Keratinocyte (primary cell): ENCODE data around the gene CTIF. TPM values are rescaled to one million over a fixed set of nuclear protein-coding genes. Genes with fewer than 3 reads are reported as not detected.

Experiments
- DNase-seq: peaks from one replicate; pipeline ENCODE4 v3.0.0-alpha.2; 2011; ENCODE audit warnings: low read depth, missing footprints, low spot score
- FAIRE-seq: peaks from 2 replicates; lab custom pipeline; 2011; peaks lifted over from hg19 to GRCh38; lab: Jason Lieb, UNC
- H2AFZ ChIP-seq: 2 replicates; pipeline ENCODE4 v1.6.0; 2012; ENCODE audit warnings: low read length, control low read depth, inconsistent platforms; ENCODE audit not compliant: control insufficient read depth
- H3K27ac ChIP-seq: 2 replicates; pipeline ENCODE4 v1.5.1; 2011; ENCODE audit warnings: low read length; ENCODE audit not compliant: control insufficient read depth, insufficient read depth
- H3K27me3 ChIP-seq: 3 replicates; pipeline ENCODE4 v1.6.0; 2011; ENCODE audit warnings: low read length; ENCODE audit not compliant: control insufficient read depth, insufficient read depth; ENCODE audit errors: extremely low read depth
- H3K36me3 ChIP-seq, 2 experiments: 2 replicates in 1 of 2; 3 replicates in 1 of 2; pipeline ENCODE4 v1.5.1; 2011; ENCODE audit warnings: low read length in 2 of 2, mild to moderate bottlenecking in 1 of 2; ENCODE audit not compliant: control insufficient read depth in 2 of 2, insufficient read depth in 2 of 2; ENCODE audit errors: extremely low read depth in 1 of 2
- H3K4me1 ChIP-seq: 3 replicates; pipeline ENCODE4 v1.5.1; 2011; ENCODE audit warnings: low read length; ENCODE audit not compliant: control insufficient read depth, insufficient read depth; ENCODE audit errors: extremely low read depth
- H3K4me2 ChIP-seq: 3 replicates; pipeline ENCODE4 v1.6.0; 2011; ENCODE audit warnings: low read depth, low read length; ENCODE audit not compliant: control insufficient read depth, insufficient read depth; ENCODE audit errors: extremely low read depth
- H3K4me3 ChIP-seq, 3 experiments: fragments of 200-600 bp in 1 of 3; sonication (generic) in 1 of 3; 2 replicates in 2 of 3; 3 replicates in 1 of 3; pipeline ENCODE4 v1.5.1; 2011 to 2016; ENCODE audit warnings: low read length in 3 of 3, mild to moderate bottlenecking in 3 of 3, control low read depth in 2 of 3, inconsistent platforms in 1 of 3, low read depth in 1 of 3, mixed read lengths in 1 of 3, mixed run types in 1 of 3, moderate library complexity in 1 of 3; ENCODE audit not compliant: control insufficient read depth in 2 of 3, insufficient read depth in 2 of 3; ENCODE audit errors: extremely low read depth in 1 of 3
- H3K79me2 ChIP-seq: 2 replicates; pipeline ENCODE4 v1.6.0; 2012; ENCODE audit warnings: low read length; ENCODE audit not compliant: control insufficient read depth, insufficient read depth
- H3K9ac ChIP-seq: 3 replicates; pipeline ENCODE4 v1.6.0; 2011; ENCODE audit warnings: low read length; ENCODE audit not compliant: control insufficient read depth, insufficient read depth; ENCODE audit errors: extremely low read depth
- H3K9me1 ChIP-seq: 3 replicates; pipeline ENCODE4 v1.6.0; 2011; ENCODE audit warnings: low read length; ENCODE audit not compliant: control insufficient read depth, insufficient read depth; ENCODE audit errors: extremely low read depth
- H3K9me3 ChIP-seq: 2 replicates; pipeline ENCODE4 v1.5.1; 2012; ENCODE audit warnings: low read depth, low read length; ENCODE audit not compliant: control insufficient read depth
- H4K20me1 ChIP-seq: 3 replicates; pipeline ENCODE4 v1.6.0; 2011; ENCODE audit warnings: low read length; ENCODE audit not compliant: control insufficient read depth, insufficient read depth; ENCODE audit errors: extremely low read depth
- EZH2 ChIP-seq: IDR thresholded peaks from one replicate; pipeline ENCODE4 v1.6.1; 2012; ENCODE audit warnings: inconsistent platforms, mild to moderate bottlenecking, low read length, moderate library complexity
- dilution Hi-C: fragments of 300-500 bp; cut with MboI; formaldehyde crosslinking; loops from one replicate; pipeline ENCODE4 v1.7.0; 2020; ENCODE audit warnings: low sequenced_read_pairs; ENCODE audit not compliant: extremely low pct_ligation_motif_present
- polyA plus RNA-seq, 5 experiments: library from polyadenylated mRNA; depleted of rRNA in 3 of 5; stranded (reverse) in 3 of 5; stranded (forward) in 1 of 5; unstranded in 1 of 5; fragments of >200 nt; gene quantifications; 1 replicate in 1 of 5; 2 replicates in 3 of 5; 3 replicates in 1 of 5; pipeline versions ENCODE4 v1.2.1 to v1.2.3, GENCODE V29; 2011 to 2012; ENCODE audit warnings: missing spikeins in 2 of 5, low read depth in 1 of 5, low replicate concordance in 1 of 5
- TF ChIP-seq, protein P1 (sequence below), 3 experiments: IDR thresholded peaks in 1 of 3; conservative IDR thresholded peaks in 1 of 3; optimal IDR thresholded peaks in 1 of 3; 2 replicates in 2 of 3; 3 replicates in 1 of 3; pipeline versions ENCODE3 to v1.5.1; 2011; ENCODE audit warnings: low read length in 3 of 3, mild to moderate bottlenecking in 3 of 3, moderate library complexity in 2 of 3, control low read depth in 1 of 3, inconsistent platforms in 1 of 3; ENCODE audit not compliant: insufficient read depth in 2 of 3; ENCODE audit errors: extremely low read depth in 1 of 3

The CTIF gene
- polyA plus RNA-seq, 1 donor (not counting 4 experiments of a cell fraction or from before 2014, with no cell fraction given) = 15.0 TPM

DNA sequence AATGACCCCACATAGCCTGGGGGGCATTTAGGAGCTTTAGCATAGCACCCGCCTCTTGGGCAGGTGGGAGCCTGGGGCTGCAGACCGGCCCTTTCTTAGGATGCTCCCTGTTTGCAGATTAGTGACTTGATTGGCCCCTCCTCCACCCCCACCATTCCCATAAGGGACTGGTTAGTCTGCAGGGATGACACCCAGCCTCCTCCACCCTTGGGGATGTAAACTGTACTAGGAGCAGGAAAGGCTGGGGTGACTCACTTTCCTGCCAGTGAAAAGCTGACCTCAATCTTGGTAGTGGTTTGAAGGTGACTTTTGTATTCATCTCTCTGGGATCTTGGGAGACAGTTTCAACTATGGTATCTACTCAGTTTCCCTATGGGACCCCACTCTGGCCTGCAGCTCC, 24.2 kb downstream of the CTIF start:
- Histone ChIP-seq H4K20me1 (no peaks in the 10 kb centered on the region), H3K4me1 (peaks cover 21% of the 10 kb centered on the region), H3K27me3 (no peaks in the 10 kb centered on the region), H3K9me1 (peaks cover 5% of the 10 kb centered on the region), H3K9me3 (no peaks in the 10 kb centered on the region), H3K9ac (no peak overlapping the region), H3K4me3 (no peak overlapping the region), H3K36me3 (peaks cover 0 to 2% of the 10 kb centered on the region in 2 experiments), H3K79me2 (peaks cover 43% of the 10 kb centered on the region), H3K4me2 (peak overlapping the region; percentile 36), H3K27ac (peak overlapping the region; percentile 16), H2AFZ (no peak overlapping the region)
- dilution Hi-C loops = no loop called here
- FAIRE-seq = peak; percentile 92
- DNase-seq = no peak
- TF ChIP-seq, protein P1, sequence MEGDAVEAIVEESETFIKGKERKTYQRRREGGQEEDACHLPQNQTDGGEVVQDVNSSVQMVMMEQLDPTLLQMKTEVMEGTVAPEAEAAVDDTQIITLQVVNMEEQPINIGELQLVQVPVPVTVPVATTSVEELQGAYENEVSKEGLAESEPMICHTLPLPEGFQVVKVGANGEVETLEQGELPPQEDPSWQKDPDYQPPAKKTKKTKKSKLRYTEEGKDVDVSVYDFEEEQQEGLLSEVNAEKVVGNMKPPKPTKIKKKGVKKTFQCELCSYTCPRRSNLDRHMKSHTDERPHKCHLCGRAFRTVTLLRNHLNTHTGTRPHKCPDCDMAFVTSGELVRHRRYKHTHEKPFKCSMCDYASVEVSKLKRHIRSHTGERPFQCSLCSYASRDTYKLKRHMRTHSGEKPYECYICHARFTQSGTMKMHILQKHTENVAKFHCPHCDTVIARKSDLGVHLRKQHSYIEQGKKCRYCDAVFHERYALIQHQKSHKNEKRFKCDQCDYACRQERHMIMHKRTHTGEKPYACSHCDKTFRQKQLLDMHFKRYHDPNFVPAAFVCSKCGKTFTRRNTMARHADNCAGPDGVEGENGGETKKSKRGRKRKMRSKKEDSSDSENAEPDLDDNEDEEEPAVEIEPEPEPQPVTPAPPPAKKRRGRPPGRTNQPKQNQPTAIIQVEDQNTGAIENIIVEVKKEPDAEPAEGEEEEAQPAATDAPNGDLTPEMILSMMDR (optimal IDR thresholded peaks at IDR 0.05 in 1 of 3, IDR thresholded peaks at IDR 0.05 in 1 of 3, conservative IDR thresholded peaks at IDR 0.05 in 1 of 3; ENCODE audit: extremely low read depth in 1 of 3, insufficient read depth in 2 of 3, low read length in 3 of 3) = no peak
- TF ChIP-seq EZH2 = no peak

DNA sequence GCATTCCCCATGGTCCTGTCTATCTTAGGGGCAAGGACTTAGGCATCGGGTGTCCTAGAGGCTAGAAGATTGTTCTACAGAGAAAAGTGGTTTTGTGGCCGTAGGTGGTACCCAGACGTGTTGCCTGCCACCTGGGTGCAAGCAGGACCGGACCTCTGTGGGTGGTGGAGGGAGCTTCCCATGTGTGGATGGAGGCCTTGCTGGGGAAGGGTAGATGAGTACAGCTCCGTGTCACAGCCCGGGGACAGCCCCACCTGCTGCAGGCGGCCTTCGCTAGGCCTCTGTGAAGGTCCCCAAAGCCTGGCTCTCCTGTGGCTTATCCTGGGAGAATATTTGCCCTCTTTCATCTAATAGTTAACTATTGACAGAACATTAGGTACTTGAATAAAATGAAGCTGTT, 25.3 kb downstream of the CTIF start:
- Histone ChIP-seq H2AFZ (no peak overlapping the region), H4K20me1 (no peaks in the 10 kb centered on the region), H3K4me1 (peaks cover 21% of the 10 kb centered on the region), H3K9me3 (no peaks in the 10 kb centered on the region), H3K79me2 (peaks cover 51% of the 10 kb centered on the region), H3K27ac (no peak overlapping the region), H3K4me3 (no peak overlapping the region), H3K9me1 (peaks cover 5% of the 10 kb centered on the region), H3K4me2 (no peak overlapping the region), H3K9ac (no peak overlapping the region), H3K36me3 (peaks cover 0 to 2% of the 10 kb centered on the region in 2 experiments), H3K27me3 (no peaks in the 10 kb centered on the region)
- DNase-seq (no peak), FAIRE-seq (no peak)
- TF ChIP-seq, protein P1 (optimal IDR thresholded peaks at IDR 0.05 in 1 of 3, IDR thresholded peaks at IDR 0.05 in 1 of 3, conservative IDR thresholded peaks at IDR 0.05 in 1 of 3; ENCODE audit: extremely low read depth in 1 of 3, insufficient read depth in 2 of 3, low read length in 3 of 3) = no peak
- no peak for TF ChIP-seq EZH2
- dilution Hi-C loops = no loop called here
